NCI-H128 (cell line): ENCODE data around the gene KLHL41.
"Not testable (repeated sequence)": the region's sequence is repeated elsewhere in the genome, so short reads cannot be mapped to it uniquely, and the experiment has no call there.

Experiments
- DNase-seq: peaks from one replicate; lab custom pipeline; 2025; ENCODE audit not compliant: unreplicated experiment; lab: John Stamatoyannopoulos, UW

KLHL41 gene

DNA sequence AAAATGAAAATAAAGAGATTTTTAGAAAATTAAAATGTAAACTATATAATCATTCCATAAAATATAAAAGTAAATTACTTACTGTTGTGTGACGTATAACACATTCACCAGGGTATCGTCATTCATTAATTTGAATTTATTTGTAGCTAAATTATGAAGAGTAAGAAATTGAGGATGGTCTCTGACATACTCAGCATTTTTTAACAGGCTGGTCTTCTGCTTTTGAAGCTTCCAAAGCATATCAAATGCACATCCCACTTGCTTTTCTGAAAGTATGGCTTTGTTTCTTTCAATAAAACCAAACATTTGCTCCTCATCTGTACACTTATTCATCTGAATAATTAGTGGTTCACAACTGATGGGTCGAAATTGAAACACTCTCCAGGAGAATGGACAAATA lies 62.1 kb downstream of the KLHL41 start:
- no peak for DNase-seq

- no peak for DNase-seq
Observed at GRCh38 chr2:169572189-169572588, 62.7 kb downstream of the KLHL41 start.

DNA sequence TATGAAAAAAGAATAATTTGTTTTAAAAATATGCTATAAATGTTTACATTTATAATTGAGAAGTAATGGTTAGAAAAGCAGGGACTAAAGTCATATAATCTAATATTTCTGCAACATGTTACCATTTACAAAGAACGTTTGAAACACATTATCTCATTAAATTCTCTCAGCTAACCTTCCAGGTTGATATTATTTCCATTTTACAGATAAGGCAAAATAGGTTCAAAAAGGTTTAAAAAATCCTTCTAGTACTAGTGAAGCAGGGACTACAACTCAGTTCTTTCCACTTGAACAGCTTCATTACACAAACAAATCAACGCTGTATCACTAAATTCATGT lies 63.3 kb downstream of the KLHL41 start:
- DNase-seq, result no peak

DNA sequence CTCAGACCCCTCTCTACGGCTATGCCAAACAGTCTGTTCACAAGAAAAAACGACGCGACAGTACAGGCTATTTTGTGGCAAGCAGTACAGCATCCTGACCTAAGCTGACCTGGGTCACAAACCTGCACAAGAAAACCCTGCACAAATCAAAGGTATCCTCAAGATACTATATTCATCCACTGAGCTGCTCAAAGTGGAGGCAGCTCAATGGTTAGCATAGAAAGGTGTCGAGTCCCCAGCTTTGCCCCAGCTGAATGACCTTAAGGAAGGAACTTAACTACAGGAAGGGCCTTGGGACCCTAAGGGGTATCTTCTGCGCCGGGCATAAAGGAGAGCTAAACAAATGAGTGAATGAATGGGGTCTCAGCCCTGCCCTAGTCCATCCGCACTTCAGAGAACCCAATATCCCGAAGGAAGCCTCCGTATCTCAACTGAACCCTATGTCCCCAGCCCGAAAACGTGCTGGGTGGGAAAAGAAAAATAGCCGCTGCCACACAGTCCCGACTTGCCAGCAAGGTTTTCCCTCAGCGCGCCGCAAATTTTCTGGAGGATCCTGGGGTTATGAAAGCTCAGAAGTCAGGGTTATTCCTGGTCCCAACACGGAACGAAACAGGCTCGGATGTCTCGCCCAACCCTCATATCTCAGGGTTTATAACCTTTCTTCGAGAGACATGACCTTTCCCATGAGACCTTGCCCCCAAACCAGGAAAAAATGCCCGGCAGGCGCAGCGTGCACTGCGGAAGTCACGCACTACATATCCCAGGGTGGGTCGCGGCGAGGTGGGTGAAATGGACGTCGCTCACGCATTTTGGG lies 63.9 kb downstream of the KLHL41 start, which contains the start of gene FASTKD1:
Gene FASTKD1, minus strand, starts transcription at position 706 of the 814 bp plus-strand sequence. CDS start 1,836 bp downstream, outside the sequence.
- DNase-seq, result peak; percentile 77

DNA sequence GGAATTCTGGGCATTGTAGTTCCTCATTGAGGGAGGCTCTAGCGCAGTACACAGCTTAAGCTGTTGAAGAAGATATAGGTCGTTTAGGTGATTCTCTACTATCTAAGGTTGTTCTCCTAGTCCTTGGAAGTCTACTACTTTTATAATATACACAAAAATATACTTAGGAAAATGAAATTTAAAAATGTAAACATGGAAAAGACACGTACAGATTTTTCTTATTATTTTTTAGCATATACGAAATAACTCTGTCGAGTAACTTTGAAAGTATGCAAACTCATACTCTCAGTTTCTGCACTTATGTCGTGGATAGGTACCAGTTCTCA lies 64.4 kb downstream of the KLHL41 start:
- no peak for DNase-seq

- DNase-seq, result not testable (repeated sequence)
Observed at GRCh38 chr2:169574539-169574938, 65.0 kb downstream of the KLHL41 start.

DNA sequence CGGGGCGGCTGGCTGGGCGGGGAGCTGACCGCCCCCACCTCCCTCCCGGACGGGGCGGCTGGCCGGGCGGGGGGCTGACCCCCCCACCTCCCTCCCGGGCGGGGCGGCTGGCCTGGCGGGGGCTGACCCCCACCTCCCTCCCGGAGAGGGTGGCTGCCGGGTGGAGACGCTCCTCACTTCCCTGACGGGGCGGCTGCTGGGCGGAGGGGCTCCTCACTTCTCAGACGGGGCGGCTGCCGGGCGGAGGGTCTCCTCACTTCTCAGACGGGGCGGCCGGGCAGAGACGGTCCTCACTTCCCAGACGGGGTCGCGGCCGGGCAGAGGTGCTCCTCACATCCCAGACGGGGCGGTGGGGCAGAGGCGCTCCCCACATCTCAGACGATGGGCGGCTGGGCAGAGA lies 65.8 kb downstream of the KLHL41 start:
- not testable (repeated sequence) for DNase-seq
